ENCODE measurements around the gene CNTNAP2. TPM values are rescaled to one million over a fixed set of nuclear protein-coding genes. Genes with fewer than 3 reads are reported as not detected.

The CNTNAP2 gene
- total RNA-seq, 3 donors from 2014 or later (not counting 1 experiment from before 2014, with no cell fraction given) = 0.18 to 1.1 TPM; not detected in 1

- Mint-ChIP-seq H3K36me3 (no peaks in the 10 kb centered on the region), H3K27ac (no peak overlapping the region), H3K27me3 (ENCODE audit: low read depth in 2 of 2) (peaks cover 6 to 8% of the 10 kb centered on the region in 2 donors), H3K4me3 (no peak overlapping the region), H3K9me3 (peaks cover 0 to under 1% of the 10 kb centered on the region in 2 donors), H3K4me1 (no peaks in the 10 kb centered on the region)
- H3K4me3 ChIP-seq (ENCODE audit: low read length) = no peak overlapping the region
- no peak overlapping the region for H3K27ac ChIP-seq (ENCODE audit: low read length)
- intact Hi-C loops (cut with micrococcal nuclease) = no loop called here
- ATAC-seq = no peak
- no peak for DNase-seq
- H3K27me3 ChIP-seq (ENCODE audit: control insufficient read depth, insufficient read depth, low read length) = no peaks in the 10 kb centered on the region
- H3K9me3 ChIP-seq (ENCODE audit: control insufficient read depth, insufficient read depth, low read length) = no peaks in the 10 kb centered on the region
- no peak for TF ChIP-seq CTCF (IDR thresholded peaks at IDR 0.05)
- no peaks in the 10 kb centered on the region for H3K36me3 ChIP-seq (ENCODE audit: control insufficient read depth, insufficient read depth, low read length)
- H3K4me1 ChIP-seq (ENCODE audit: control insufficient read depth, insufficient read depth, low read length) = no peaks in the 10 kb centered on the region
Measured at GRCh38 chr7:148211740-148212151, 2095.1 kb downstream of the CNTNAP2 start.

DNA sequence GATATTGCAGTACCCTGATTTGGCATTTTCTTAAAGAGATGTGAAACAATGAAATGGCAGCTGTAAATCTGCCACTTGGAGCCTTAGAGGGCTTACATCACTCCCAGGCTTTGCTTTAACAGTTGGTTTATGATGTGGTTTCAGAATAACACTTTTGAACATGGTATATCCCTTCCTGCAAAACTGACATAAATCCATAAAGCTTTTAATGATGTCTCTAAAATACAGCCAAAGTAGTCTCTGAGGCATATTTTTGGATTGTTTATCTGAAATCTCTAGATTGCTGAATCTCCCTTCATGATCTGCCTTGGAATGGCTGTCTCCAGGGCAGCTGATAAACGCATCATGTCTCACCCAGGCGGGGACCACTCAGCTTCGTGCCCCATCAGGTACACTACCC lies 2096.1 kb downstream of the CNTNAP2 start:
- H3K4me3 ChIP-seq (ENCODE audit: low read length) = no peak overlapping the region
- no peaks in the 10 kb centered on the region for H3K36me3 ChIP-seq (ENCODE audit: control insufficient read depth, insufficient read depth, low read length)
- Mint-ChIP-seq H3K36me3 (no peaks in the 10 kb centered on the region), H3K4me3 (no peak overlapping the region), H3K27me3 (ENCODE audit: low read depth in 2 of 2) (peaks cover 0 to 5% of the 10 kb centered on the region in 2 donors), H3K4me1 (no peaks in the 10 kb centered on the region), H3K9me3 (peaks cover 0 to 2% of the 10 kb centered on the region in 2 donors), H3K27ac (no peak overlapping the region)
- DNase-seq (no peak), ATAC-seq (no peak)
- no peaks in the 10 kb centered on the region for H3K4me1 ChIP-seq (ENCODE audit: control insufficient read depth, insufficient read depth, low read length)
- intact Hi-C loops (cut with micrococcal nuclease) = no loop called here
- no peak for TF ChIP-seq CTCF (IDR thresholded peaks at IDR 0.05)
- 84% methylated on average over 3 of the region's 3 CpGs for WGBS (ENCODE audit: insufficient coverage)
- no peaks in the 10 kb centered on the region for H3K9me3 ChIP-seq (ENCODE audit: control insufficient read depth, insufficient read depth, low read length)
- no peaks in the 10 kb centered on the region for H3K27me3 ChIP-seq (ENCODE audit: control insufficient read depth, insufficient read depth, low read length)
- H3K27ac ChIP-seq (ENCODE audit: low read length) = no peak overlapping the region

DNA sequence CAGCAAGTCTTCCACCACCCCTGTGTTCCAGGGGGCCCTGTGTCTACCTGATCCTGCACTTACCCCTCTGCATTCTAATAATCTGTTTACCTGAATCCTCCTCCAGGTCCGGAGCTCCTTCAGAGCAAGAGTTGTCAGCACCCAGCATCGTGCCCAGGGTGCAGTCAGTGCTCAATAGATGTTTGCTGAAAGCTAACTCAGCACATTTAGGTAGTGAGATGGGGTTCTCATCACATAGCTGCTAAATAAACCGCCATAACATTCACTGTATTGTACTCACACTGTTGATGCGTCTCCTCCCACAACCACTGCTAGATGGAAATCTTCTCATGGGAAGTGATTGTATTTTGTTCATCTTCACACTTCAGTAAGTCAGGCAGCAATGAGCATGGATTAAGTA lies 2097.5 kb downstream of the CNTNAP2 start:
- no peaks in the 10 kb centered on the region for H3K4me1 Mint-ChIP-seq

More for the DNA sequence above, 2097.5 kb downstream of the CNTNAP2 start:
- WGBS (ENCODE audit: insufficient coverage) = 80% methylated on average over 2 of the region's 4 CpGs
- no peak overlapping the region for H3K4me3 Mint-ChIP-seq
- intact Hi-C loops (cut with micrococcal nuclease) = no loop called here
- H3K27ac Mint-ChIP-seq = no peak overlapping the region
- Histone ChIP-seq H3K36me3 (ENCODE audit: control insufficient read depth, insufficient read depth, low read length) (no peaks in the 10 kb centered on the region), H3K4me1 (ENCODE audit: control insufficient read depth, insufficient read depth, low read length) (no peaks in the 10 kb centered on the region), H3K27me3 (ENCODE audit: control insufficient read depth, insufficient read depth, low read length) (no peaks in the 10 kb centered on the region), H3K27ac (ENCODE audit: low read length) (no peak overlapping the region), H3K9me3 (ENCODE audit: control insufficient read depth, insufficient read depth, low read length) (no peaks in the 10 kb centered on the region), H3K4me3 (ENCODE audit: low read length) (no peak overlapping the region)
- no peak for TF ChIP-seq CTCF (IDR thresholded peaks at IDR 0.05)
- ATAC-seq (no peak), DNase-seq (no peak)
- H3K27me3 Mint-ChIP-seq (ENCODE audit: low read depth in 2 of 2) = peaks cover 0 to 3% of the 10 kb centered on the region in 2 donors
- H3K36me3 Mint-ChIP-seq = no peaks in the 10 kb centered on the region
- H3K9me3 Mint-ChIP-seq = peaks cover 0 to 2% of the 10 kb centered on the region in 2 donors

All from natural killer cell (primary cell).